Subcutaneous adipose tissue (tissue), 4 donors: ENCODE results near the gene CACNA1E. TPM values are rescaled to one million over a fixed set of nuclear protein-coding genes. Genes with fewer than 3 reads are reported as not detected.

Experiments used
- total RNA-seq, 4 donors: library from RNA; depleted of rRNA; stranded (reverse); fragments of >200 nt; gene quantifications; one replicate each; pipeline ENCODE4 v1.1.0, GENCODE V29; 2016
- TF ChIP-seq, protein P1 (sequence below): fragments of 450-650 bp; IDR thresholded peaks from one replicate; pipeline ENCODE4 v1.5.1; 2016; ENCODE audit warnings: low read depth, mild to moderate bottlenecking, control low read depth, antibody characterized with exemption, moderate library complexity

CACNA1E gene
- total RNA-seq, 4 donors from 2014 or later, result 0.16 to 0.19 TPM; not detected in 2

DNA sequence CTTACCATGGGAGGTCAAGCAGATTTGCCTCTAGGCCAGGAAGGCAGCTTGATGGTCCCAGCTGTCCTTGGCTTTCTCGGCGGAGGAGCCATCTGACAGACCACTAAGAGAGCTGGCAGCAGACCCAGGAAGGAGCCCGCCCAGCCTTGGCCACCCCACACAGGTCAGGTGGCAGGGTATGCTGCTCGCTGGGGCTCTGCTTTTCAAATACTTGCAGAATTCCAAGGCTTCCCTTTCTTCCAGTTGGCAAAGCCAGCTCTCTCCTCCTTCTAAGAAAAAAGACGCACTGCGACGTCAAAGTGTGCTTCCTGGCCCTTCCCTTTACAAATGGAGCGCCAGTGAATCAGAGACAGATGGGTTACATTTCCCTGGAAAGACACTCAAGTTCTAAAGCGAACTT is 229.4 kb downstream of the CACNA1E start:
- TF ChIP-seq, protein P1, sequence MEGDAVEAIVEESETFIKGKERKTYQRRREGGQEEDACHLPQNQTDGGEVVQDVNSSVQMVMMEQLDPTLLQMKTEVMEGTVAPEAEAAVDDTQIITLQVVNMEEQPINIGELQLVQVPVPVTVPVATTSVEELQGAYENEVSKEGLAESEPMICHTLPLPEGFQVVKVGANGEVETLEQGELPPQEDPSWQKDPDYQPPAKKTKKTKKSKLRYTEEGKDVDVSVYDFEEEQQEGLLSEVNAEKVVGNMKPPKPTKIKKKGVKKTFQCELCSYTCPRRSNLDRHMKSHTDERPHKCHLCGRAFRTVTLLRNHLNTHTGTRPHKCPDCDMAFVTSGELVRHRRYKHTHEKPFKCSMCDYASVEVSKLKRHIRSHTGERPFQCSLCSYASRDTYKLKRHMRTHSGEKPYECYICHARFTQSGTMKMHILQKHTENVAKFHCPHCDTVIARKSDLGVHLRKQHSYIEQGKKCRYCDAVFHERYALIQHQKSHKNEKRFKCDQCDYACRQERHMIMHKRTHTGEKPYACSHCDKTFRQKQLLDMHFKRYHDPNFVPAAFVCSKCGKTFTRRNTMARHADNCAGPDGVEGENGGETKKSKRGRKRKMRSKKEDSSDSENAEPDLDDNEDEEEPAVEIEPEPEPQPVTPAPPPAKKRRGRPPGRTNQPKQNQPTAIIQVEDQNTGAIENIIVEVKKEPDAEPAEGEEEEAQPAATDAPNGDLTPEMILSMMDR, result no peak

DNA sequence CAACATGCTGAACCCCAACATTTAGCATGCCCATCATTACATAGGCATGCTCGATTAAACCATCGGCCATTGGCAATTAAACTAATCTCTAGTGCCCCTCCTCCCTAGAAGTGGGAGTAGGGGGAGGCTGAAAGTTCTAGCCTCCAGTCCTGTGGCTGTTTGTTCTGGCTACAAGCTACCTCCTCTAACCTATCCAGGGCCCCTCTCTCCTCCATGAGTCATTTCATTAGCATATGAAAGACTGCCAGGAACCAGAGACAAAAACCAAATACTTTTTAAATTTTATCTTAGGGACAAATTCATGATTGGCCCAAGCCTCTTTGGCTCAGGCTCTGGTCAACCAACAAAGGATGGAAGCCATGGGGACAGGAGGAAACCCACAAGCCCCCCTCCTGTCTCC is 231.1 kb downstream of the CACNA1E start:
- TF ChIP-seq, protein P1, result no peak

DNA sequence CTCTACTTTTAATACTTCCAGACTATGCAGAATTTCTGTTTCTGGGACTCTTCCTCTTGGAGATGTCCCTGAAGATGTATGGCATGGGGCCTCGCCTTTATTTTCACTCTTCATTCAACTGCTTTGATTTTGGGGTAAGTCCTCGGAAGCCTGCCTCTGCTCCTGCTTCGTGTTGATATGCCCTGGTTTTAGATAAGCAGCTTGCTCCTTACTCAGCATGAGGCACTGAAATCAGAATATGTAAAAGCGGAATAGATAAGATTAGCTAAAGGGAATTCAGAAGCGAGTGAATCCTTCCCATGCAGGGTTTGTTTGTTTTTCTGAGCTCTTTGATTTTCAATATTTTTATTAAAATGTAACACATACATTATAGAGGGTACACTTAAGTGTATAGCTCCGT is 234.7 kb downstream of the CACNA1E start:
- TF ChIP-seq, protein P1, result no peak

DNA sequence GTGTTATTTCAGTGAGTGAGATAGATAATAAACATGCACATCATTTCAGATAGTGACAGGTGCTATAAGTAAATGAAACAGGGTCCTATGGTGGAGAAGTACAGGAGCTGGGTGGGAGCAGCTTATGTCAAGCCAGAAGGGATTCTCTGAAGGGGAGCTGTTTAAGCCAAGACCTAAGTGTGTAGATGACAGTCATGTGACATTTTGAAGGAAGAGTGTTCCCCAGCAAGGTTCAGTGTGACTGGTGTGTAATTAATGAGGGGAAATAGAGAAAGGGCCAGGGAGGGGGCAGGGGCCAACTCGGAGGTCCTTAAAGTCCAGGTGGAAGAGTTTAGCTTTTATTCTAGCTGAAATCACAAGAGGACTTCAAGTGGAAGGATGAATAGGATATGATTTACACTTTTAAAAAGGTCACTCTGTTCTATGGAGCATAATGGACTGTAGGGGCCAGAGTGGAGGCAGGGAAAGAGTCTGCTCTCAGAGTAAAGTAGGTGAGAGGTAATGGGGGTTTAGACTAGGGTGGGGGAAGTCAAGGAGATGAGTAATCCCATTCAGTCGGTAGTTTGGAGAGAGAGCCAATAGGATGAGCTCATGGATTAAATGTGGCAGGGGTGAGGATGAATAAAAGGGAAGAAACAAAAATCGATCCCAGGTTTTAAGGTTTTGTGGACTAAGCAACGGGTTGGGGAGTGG is 243.1 kb downstream of the CACNA1E start:
- TF ChIP-seq, protein P1, result no peak

DNA sequence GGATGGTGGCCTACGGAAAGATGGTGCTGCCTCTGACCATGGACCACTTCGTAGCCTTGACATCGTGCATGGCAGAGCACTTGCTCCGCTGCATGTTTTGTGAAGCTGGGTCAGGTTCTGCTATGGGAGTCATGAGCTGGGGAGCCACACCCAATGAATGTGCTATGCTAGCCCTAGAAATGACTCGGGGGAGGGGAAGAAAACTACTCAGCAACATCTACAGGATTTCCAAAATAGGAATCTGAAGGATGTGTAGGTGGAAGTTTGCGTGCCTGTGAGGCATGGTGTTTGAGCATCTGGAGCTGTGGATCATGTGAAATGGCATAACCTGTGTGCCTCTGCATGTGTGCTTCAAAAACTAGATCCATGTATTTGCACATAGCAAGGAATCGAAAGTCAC is 247.3 kb downstream of the CACNA1E start:
- TF ChIP-seq, protein P1, result no peak

DNA sequence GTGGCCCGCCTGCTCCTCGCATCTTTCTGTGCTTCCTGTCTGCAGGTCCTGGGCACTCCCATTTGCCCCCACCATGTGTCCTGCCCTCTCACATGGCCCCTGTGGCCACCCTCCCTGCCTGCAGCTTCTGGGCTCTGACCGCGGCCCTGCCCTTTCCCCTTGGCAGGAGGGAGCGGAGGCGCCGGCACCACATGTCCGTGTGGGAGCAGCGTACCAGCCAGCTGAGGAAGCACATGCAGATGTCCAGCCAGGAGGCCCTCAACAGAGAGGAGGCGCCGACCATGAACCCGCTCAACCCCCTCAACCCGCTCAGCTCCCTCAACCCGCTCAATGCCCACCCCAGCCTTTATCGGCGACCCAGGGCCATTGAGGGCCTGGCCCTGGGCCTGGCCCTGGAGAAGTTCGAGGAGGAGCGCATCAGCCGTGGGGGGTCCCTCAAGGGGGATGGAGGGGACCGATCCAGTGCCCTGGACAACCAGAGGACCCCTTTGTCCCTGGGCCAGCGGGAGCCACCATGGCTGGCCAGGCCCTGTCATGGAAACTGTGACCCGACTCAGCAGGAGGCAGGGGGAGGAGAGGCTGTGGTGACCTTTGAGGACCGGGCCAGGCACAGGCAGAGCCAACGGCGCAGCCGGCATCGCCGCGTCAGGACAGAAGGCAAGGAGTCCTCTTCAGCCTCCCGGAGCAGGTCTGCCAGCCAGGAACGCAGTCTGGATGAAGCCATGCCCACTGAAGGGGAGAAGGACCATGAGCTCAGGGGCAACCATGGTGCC is 249.1 kb downstream of the CACNA1E start:
- TF ChIP-seq, protein P1, result no peak

DNA sequence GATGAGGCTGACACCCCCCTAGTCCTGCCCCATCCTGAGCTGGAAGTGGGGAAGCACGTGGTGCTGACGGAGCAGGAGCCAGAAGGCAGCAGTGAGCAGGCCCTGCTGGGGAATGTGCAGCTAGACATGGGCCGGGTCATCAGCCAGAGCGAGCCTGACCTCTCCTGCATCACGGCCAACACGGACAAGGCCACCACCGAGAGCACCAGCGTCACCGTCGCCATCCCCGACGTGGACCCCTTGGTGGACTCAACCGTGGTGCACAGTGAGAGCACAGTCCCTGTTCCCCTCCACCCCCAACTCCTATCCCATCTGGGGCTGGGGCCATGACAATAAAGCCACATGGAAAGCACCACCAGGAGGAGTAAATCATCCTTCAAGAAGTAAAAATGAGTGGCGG is 250.2 kb downstream of the CACNA1E start:
- TF ChIP-seq, protein P1, result no peak
